Measurements from ENCODE around the gene MMP12.

GRCh38 chr11:102832612-102833011 lies 42.2 kb downstream of the MMP12 start:
- TF ChIP-seq CTCF (IDR thresholded peaks at IDR 0.05; ENCODE audit: low read depth, low read length): no peak
- TF ChIP-seq POLR2A (IDR thresholded peaks at IDR 0.05; ENCODE audit: extremely low read depth, insufficient read length): no peak
- TF ChIP-seq MAX (IDR thresholded peaks at IDR 0.05; ENCODE audit: low read depth, low read length): no peak
- no peak for TF ChIP-seq MYC (IDR thresholded peaks at IDR 0.05; ENCODE audit: low read depth, low read length)

All from NB4 (cell line).